HCT116 (cell line): ENCODE results near the gene CCNJ. TPM values are rescaled to one million over a fixed set of nuclear protein-coding genes. Genes with fewer than 3 reads are reported as not detected.
A peak's percentile ranks its signal among the peaks of the same experiment; 100 is the strongest.

Experiments used
- microRNA-seq: library from miRNA; unstranded; fragments of <30 nt; microRNA quantifications from one replicate; pipeline ENCODE4, GENCODE V29; 2016; ENCODE audit warnings: borderline number of aligned reads
- total RNA-seq: library from RNA; stranded (reverse); gene quantifications from one replicate; pipeline ENCODE4 v1.2.1, GENCODE V29; 2021; ENCODE audit not compliant: unreplicated experiment

The CCNJ gene
- total RNA-seq, 1 experiment from 2014 or later = 12.2 TPM

Small RNA genes within 50 kb of the gene (microRNA-seq; reads per million reads assigned to microRNA genes)
- gene MIR3157 = 50.0 reads per million, percentile 54 among the genes with 10 or more reads in this experiment

Other genes with a start within 250 kb of the CCNJ start
- 0.20 TPM for gene CC2D2B, start 135.6 kb upstream of the CCNJ start, total RNA-seq
- gene ZNF518A, start 86.7 kb downstream of the CCNJ start, total RNA-seq = 36.7 TPM
- gene BLNK, start 228.0 kb downstream of the CCNJ start, total RNA-seq = 0.59 TPM